ENCODE data around the gene DBN1. TPM values are rescaled to one million over a fixed set of nuclear protein-coding genes. Genes with fewer than 3 reads are reported as not detected.

The DBN1 gene
- total and polyA plus RNA-seq, 9 donors = 18.4 to 91.6 (median 55.7) TPM

DNA sequence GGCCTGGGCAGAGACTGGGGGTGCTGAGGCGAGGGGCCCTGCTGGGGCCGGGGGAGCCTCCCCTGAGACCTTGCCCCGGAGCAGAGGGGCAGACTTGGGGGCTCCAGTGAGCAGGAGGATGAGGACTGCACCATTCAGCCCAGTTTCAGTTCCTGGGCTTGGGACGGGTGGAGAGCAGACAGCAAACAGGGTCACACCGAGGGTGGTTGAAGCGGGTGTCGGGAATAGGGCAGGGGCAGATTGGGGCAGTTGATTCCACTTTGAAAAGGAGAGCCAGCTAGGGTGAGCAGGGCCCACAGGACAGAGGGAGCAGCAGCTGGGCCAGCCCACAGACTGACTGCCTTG lies 42.5 kb downstream of the DBN1 start:
- WGBS, 3 donors = 92 to 96% (median 94%) methylated on average over 7 of the region's 7 CpGs
- no peaks in the 10 kb centered on the region for H3K27me3 ChIP-seq
- intact Hi-C loops (cut with DNase I) = no loop called here
- H3K4me1 ChIP-seq (ENCODE audit: insufficient read depth) = peaks cover 8% of the 10 kb centered on the region
- no peak for DNase-seq
- H3K9me3 ChIP-seq = no peaks in the 10 kb centered on the region
- H3K36me3 ChIP-seq = no peaks in the 10 kb centered on the region
- H3K4me3 ChIP-seq = no peak overlapping the region
- H3K27ac ChIP-seq = no peak overlapping the region
- TF ChIP-seq, protein P1, sequence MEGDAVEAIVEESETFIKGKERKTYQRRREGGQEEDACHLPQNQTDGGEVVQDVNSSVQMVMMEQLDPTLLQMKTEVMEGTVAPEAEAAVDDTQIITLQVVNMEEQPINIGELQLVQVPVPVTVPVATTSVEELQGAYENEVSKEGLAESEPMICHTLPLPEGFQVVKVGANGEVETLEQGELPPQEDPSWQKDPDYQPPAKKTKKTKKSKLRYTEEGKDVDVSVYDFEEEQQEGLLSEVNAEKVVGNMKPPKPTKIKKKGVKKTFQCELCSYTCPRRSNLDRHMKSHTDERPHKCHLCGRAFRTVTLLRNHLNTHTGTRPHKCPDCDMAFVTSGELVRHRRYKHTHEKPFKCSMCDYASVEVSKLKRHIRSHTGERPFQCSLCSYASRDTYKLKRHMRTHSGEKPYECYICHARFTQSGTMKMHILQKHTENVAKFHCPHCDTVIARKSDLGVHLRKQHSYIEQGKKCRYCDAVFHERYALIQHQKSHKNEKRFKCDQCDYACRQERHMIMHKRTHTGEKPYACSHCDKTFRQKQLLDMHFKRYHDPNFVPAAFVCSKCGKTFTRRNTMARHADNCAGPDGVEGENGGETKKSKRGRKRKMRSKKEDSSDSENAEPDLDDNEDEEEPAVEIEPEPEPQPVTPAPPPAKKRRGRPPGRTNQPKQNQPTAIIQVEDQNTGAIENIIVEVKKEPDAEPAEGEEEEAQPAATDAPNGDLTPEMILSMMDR (IDR thresholded peaks at IDR 0.05) = no peak
- TF ChIP-seq EP300 (IDR thresholded peaks at IDR 0.05) = no peak
- TF ChIP-seq POLR2A (IDR thresholded peaks at IDR 0.05) = no peak

DNA sequence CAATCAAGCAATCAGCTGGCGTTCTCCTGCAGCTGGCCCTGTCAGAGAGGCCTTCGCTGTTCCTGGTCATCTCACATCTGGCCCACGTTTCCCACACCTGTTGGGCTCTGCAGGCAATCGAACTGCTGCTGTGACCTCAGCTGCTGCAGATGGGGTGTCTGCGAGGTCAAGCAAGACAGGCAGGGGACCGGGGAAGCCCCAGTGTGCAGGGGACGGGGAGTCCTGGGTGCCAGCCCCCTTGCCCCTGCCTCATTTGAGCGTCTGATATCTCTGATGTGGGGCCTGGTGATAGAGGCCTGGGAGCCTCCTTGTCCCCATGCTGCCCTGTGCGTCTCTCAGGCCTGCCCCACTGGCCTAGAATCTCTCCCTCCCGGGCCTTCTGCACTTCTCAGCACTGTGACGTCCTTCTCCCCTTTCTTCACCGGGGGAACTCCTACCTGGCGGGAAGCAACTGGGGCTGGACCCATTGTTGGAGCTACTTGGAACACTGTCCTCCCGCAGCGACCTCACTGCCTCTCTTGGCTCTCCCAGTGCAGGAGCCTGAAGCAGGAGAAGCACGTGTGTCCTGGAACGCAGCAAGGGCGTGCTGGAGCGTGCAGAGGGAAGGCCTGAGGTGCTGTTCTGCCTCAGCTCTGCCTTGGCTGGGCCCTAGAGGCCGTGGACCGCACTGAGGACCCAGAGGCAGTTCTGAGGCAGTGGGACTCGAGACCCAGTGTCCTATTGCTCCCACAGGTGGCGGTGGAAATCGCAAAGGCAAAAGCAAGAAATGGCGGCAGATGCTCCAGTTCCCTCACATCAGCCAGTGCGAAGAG lies 43.1 kb downstream of the DBN1 start:
- no peak for TF ChIP-seq EP300 (IDR thresholded peaks at IDR 0.05)
- no peak for TF ChIP-seq POLR2A (IDR thresholded peaks at IDR 0.05)
- TF ChIP-seq, protein P1 (IDR thresholded peaks at IDR 0.05) = no peak
- Histone ChIP-seq H3K4me3 (no peak overlapping the region), H3K4me1 (ENCODE audit: insufficient read depth) (peaks cover 11% of the 10 kb centered on the region), H3K27ac (no peak overlapping the region), H3K36me3 (no peaks in the 10 kb centered on the region), H3K27me3 (no peaks in the 10 kb centered on the region), H3K9me3 (no peaks in the 10 kb centered on the region)
- DNase-seq = no peak
- intact Hi-C loops (cut with DNase I) = no loop called here
- WGBS, 3 donors = 89 to 91% (median 90%) methylated on average over 24 to 26 of the region's 26 CpGs

DNA sequence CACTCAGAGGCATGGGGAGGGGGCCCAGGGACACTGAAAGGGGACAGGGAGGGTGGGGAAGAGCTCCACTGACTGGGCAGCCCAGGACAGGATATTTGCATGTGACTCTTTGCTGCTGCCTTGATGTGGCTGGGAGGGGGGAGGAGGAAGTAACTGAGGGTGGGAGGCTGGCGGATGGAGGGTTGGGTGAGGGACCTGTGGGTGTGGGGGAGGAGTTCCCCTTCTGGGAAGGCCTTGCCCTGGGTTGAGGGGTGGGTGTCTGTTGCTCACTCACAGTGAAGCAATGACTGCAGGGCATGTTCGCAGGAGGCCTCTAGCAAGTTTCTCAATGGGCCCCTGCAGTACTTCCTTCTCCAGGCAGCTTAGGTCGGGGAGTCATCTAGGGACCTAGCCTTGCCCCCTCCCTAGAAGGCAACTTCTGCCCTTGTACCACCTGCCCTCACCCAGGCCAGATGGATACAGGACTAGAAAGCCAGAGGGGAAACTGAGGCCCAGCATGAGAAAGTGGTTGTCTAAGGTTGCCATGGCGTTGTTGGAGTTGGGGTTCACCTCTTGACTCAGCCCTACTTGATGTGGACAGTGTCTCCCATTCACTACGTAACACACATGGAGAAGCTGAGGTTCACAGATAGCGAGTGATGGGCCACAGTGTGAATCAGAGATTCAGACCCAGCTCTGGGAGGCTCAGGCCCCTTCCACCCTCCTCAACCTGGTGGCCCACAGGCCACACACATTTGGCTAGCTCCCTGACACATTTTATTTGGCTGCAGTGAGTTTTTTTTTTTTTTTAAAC lies 44.0 kb downstream of the DBN1 start:
- WGBS, 3 donors = 88 to 97% (median 93%) methylated on average over 6 of the region's 6 CpGs
- DNase-seq = no peak
- peaks cover 11% of the 10 kb centered on the region for H3K4me1 ChIP-seq (ENCODE audit: insufficient read depth)
- H3K4me3 ChIP-seq = no peak overlapping the region
- no peaks in the 10 kb centered on the region for H3K27me3 ChIP-seq
- H3K36me3 ChIP-seq = no peaks in the 10 kb centered on the region
- intact Hi-C loops (cut with DNase I) = no loop called here
- TF ChIP-seq EP300 (IDR thresholded peaks at IDR 0.05) = no peak
- no peak overlapping the region for H3K27ac ChIP-seq
- no peaks in the 10 kb centered on the region for H3K9me3 ChIP-seq

DNA sequence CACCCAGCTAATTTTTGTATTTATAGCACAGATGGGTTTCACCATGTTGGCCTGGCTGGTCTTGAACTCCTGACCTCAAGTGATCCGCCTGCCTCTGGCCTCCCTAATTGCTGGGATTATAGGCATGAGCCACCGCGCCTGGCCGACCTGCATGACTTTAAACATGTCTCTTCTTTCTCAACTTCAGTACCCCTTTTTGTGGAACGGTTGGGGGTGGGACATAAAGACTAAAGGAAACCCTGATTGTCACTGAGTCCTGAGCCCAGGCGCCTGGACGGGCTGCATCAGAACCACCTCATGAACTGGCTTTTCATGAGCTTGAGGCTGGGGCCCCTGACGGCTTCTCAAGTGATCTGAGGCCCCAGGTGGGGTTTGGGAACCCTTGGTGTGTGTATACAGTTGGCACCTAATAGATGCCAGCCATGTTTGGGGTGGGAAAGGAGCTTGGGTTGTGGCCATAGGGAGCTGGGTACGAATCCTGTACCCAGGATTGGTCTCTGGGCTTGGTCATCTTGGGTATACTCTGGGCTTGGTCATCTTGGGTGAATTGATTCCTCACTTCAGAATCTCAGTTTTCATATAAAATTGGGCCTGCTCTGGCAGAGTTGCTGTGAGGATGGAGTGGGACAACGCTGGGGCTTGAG lies 44.7 kb downstream of the DBN1 start:
- no peaks in the 10 kb centered on the region for H3K9me3 ChIP-seq
- no peak for DNase-seq
- TF ChIP-seq, protein P1 (IDR thresholded peaks at IDR 0.05) = no peak
- no peak for TF ChIP-seq EP300 (IDR thresholded peaks at IDR 0.05)
- TF ChIP-seq POLR2A (IDR thresholded peaks at IDR 0.05) = no peak
- H3K27ac ChIP-seq = no peak overlapping the region
- intact Hi-C loops (cut with DNase I) = no loop called here
- H3K4me3 ChIP-seq = no peak overlapping the region
- H3K36me3 ChIP-seq = no peaks in the 10 kb centered on the region
- H3K4me1 ChIP-seq (ENCODE audit: insufficient read depth) = peaks cover 11% of the 10 kb centered on the region
- WGBS, 3 donors = 86 to 89% (median 89%) methylated on average over 9 to 10 of the region's 10 CpGs
- no peaks in the 10 kb centered on the region for H3K27me3 ChIP-seq

Measured in ovary (tissue), 9 donors.